B cell (primary cell): ENCODE data around the gene SCGN. TPM values are rescaled to one million over a fixed set of nuclear protein-coding genes. Genes with fewer than 3 reads are reported as not detected.

ENCODE experiments used
- ATAC-seq: fragments of 200-7000 bp; cut with Tn5 transposase; one replicate; pipeline ENCODE4 v1.10.0; 2021; ENCODE audit warnings: low read depth, mild to moderate bottlenecking, moderate number of reproducible peaks, moderate library complexity
- CTCF ChIA-PET: fragments of 350-600 bp; sonication (Branson Sonifier 250); formaldehyde crosslinking; loops from one replicate; lab custom pipeline; 2021; ENCODE audit warnings: antibody characterized with exemption, inconsistent platforms; lab: Charles Lee
- POLR2A ChIA-PET: fragments of 350-600 bp; sonication (Branson Sonifier 250); formaldehyde crosslinking; loops from one replicate; lab custom pipeline; 2021; ENCODE audit warnings: antibody characterized with exemption; lab: Charles Lee
- DNase-seq: peaks from one replicate; pipeline ENCODE4 v3.0.0; 2013
- H2AFZ ChIP-seq: 2 replicates; pipeline ENCODE4 v1.6.1; 2012; ENCODE audit warnings: mild to moderate bottlenecking, low read depth, low read length; ENCODE audit not compliant: insufficient read depth, poor library complexity, severe bottlenecking
- H3K27ac ChIP-seq, 2 donors: 1 replicate in 1 of 2; 2 replicates in 1 of 2; pipeline ENCODE4 v1.5.1; 2012 to 2013; ENCODE audit warnings: low read length in 2 of 2, mild to moderate bottlenecking in 2 of 2, moderate library complexity in 1 of 2
- H3K27me3 ChIP-seq, 4 experiments: fragments of 200-600 bp in 1 of 4; sonication (generic) in 1 of 4; replicated peaks in 1 of 4; 1 replicate in 2 of 4; 2 replicates in 2 of 4; pipeline versions ENCODE4 v1.6.1 to v1.7.0; 2013 to 2016; ENCODE audit warnings: low read length in 3 of 4, mild to moderate bottlenecking in 2 of 4, mixed read lengths in 1 of 4, moderate library complexity in 1 of 4; ENCODE audit not compliant: insufficient read depth in 4 of 4, control insufficient read depth in 3 of 4; ENCODE audit errors: control extremely low read depth in 1 of 4
- H3K36me3 ChIP-seq, 2 experiments: replicated peaks in 1 of 2; 1 replicate in 1 of 2; 2 replicates in 1 of 2; pipeline versions ENCODE4 v1.6.1 to v1.7.1; 2013; ENCODE audit warnings: low read length in 1 of 2; ENCODE audit not compliant: insufficient read depth in 2 of 2, control insufficient read depth in 1 of 2; ENCODE audit errors: control extremely low read depth in 1 of 2, extremely low read depth in 1 of 2
- H3K4me1 ChIP-seq, 2 donors: fragments of 200-600 bp in 1 of 2; sonication (generic) in 1 of 2; 1 replicate in 1 of 2; 2 replicates in 1 of 2; pipeline versions ENCODE4 v1.5.1 to v1.6.1; 2013 to 2017; ENCODE audit warnings: low read length in 2 of 2; ENCODE audit not compliant: control insufficient read depth in 2 of 2, insufficient read depth in 2 of 2
- H3K4me2 ChIP-seq: replicated peaks from 2 replicates; pipeline ENCODE3; 2012; ENCODE audit warnings: mild to moderate bottlenecking, low read depth, low read length; ENCODE audit not compliant: poor library complexity, severe bottlenecking
- H3K4me3 ChIP-seq, 5 experiments: fragments of 200-600 bp in 1 of 5; sonication (generic) in 1 of 5; 1 replicate in 3 of 5; 2 replicates in 2 of 5; pipeline versions ENCODE4 v1.5.1 to v1.7.0; 2011 to 2016; ENCODE audit warnings: low read length in 4 of 5, mild to moderate bottlenecking in 4 of 5, low read depth in 2 of 5, control low read depth in 1 of 5, moderate library complexity in 1 of 5; ENCODE audit not compliant: insufficient read depth in 1 of 5; ENCODE audit errors: control extremely low read depth in 1 of 5, extremely low read depth in 1 of 5
- H3K79me2 ChIP-seq: fragments of 200-600 bp; sonication (generic); one replicate; pipeline ENCODE4 v1.6.0; 2016; ENCODE audit warnings: low read length; ENCODE audit not compliant: control insufficient read depth, insufficient read depth
- H3K9ac ChIP-seq: fragments of 200-600 bp; sonication (generic); 2 replicates; pipeline ENCODE4 v1.6.1; 2017; ENCODE audit warnings: mild to moderate bottlenecking, low read length, moderate library complexity
- H3K9me3 ChIP-seq, 3 donors: one replicate each; pipeline versions ENCODE4 v1.6.1 to v1.7.1; 2013; ENCODE audit warnings: low read length in 2 of 3; ENCODE audit not compliant: control insufficient read depth in 2 of 3, insufficient read depth in 1 of 3; ENCODE audit errors: control extremely low read depth in 1 of 3
- H4K20me1 ChIP-seq: 2 replicates; pipeline ENCODE4 v1.6.0; 2012; ENCODE audit warnings: mild to moderate bottlenecking, low read length; ENCODE audit not compliant: insufficient read depth, control insufficient read depth, poor library complexity, severe bottlenecking
- H3K27ac Mint-ChIP-seq: one replicate; pipeline ENCODE4 v1.8.0; 2021; ENCODE audit warnings: mixed read lengths
- H3K27me3 Mint-ChIP-seq: one replicate; pipeline ENCODE4 v1.8.0; 2021; ENCODE audit warnings: mixed read lengths
- H3K4me1 Mint-ChIP-seq: one replicate; pipeline ENCODE4 v1.8.0; 2021; ENCODE audit warnings: mixed read lengths
- H3K4me3 Mint-ChIP-seq: one replicate; pipeline ENCODE4 v1.8.0; 2021; ENCODE audit warnings: mixed read lengths
- H3K9me3 Mint-ChIP-seq: one replicate; pipeline ENCODE4 v1.8.0; 2022; ENCODE audit warnings: mixed read lengths; ENCODE audit not compliant: insufficient read depth
- EZH2 ChIP-seq: IDR thresholded peaks from 2 replicates; pipeline ENCODE4 v1.6.1; 2012; ENCODE audit warnings: borderline replicate concordance, low read depth, mild to moderate bottlenecking, moderate library complexity, low read length; ENCODE audit not compliant: insufficient read depth, poor library complexity, severe bottlenecking
- WGBS: methylation state at CpG from one replicate; pipeline ENCODE4 v1.1.5; 2013; ENCODE audit warnings: missing lambda C conversion rate; ENCODE audit not compliant: insufficient coverage; 5-methylcytosine and 5-hydroxymethylcytosine counted together
- intact Hi-C: fragments of 100-400 bp; cut with micrococcal nuclease; formaldehyde crosslinking; loops from one replicate; pipeline ENCODE4 v1.10.0; 2022
- polyA plus RNA-seq: library from polyadenylated mRNA; depleted of rRNA; stranded (reverse); fragments of >200 nt; gene quantifications from 2 replicates; pipeline ENCODE4 v1.2.3, GENCODE V29; 2012
- total RNA-seq, 2 donors: library from RNA; stranded (reverse); fragments of 120-200 nt in 1 of 2; gene quantifications; 1 replicate in 1 of 2; 2 replicates in 1 of 2; pipeline versions ENCODE4 v1.2.3 to v1.2.4, GENCODE V29; 2013 to 2022
- TF ChIP-seq, protein P1 (sequence below): fragments of 200-600 bp; IDR thresholded peaks from one replicate; pipeline ENCODE4 v1.8.0; 2022; ENCODE audit warnings: antibody characterized with exemption, mild to moderate bottlenecking

SCGN gene
- total and polyA plus RNA-seq, 2 donors (not counting 1 experiment from before 2014, with no cell fraction given): not detected

DNA sequence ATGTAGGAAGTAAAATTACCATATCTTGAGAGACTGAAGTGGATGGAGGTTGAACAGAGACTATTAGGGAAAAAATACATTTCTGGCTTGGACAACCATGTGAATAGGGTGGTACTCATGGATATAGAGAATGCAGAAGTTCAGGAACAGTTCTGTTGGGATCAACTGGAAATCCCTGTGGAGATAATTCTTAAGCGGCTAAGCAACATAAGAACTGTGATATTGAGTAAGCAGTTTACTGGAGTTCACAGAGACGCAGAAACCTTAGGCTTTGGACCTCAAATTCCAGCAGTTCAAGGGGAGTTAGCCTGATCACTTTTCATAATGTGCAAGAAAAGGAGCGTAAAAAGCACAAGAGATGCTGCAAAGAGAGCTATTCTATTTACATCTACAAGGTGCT is 78.9 kb downstream of the SCGN start:
- no peak overlapping the region for H3K9ac ChIP-seq
- ChIA-PET CTCF (interaction anchor here (2.1 to 3.4 kb wide), 2 partner anchors 11 to 13 kb away, joined by 7 to 15 read pairs; no protein-coding TSS in a partner anchor), POLR2A (no interaction called here)

DNA sequence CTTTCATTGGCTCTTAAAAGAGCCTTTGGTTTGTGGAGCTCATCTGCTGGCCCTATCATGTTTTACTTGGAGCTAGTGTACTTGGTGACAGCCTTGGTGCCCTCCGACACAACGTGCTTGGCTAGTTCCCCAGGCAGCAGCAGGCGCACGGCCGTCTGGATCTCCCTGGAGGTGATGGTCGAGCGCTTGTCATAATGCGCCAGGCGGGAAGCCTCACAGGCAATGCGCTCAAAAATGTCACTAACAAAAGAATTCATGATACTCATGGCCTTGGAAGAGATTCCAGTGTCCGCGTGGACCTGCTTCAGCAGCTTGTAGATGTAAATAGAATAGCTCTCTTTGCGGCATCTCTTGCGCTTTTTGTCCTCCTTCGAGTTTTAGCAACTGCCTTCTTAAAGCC is 79.7 kb downstream of the SCGN start:
- Histone ChIP-seq H3K36me3 (no peaks in the 10 kb centered on the region), H3K79me2 (no peaks in the 10 kb centered on the region), H3K4me1 (no peaks in the 10 kb centered on the region), H3K27me3 (peaks cover 0 to 17% (median 6%) of the 10 kb centered on the region in 4 experiments), H4K20me1 (no peaks in the 10 kb centered on the region), H3K27ac (no peak overlapping the region), H3K9ac (no peak overlapping the region), H3K9me3 (peaks cover 0 to 8% (median 1%) of the 10 kb centered on the region in 3 donors), H2AFZ (no peak overlapping the region), H3K4me2 (no peak overlapping the region), H3K4me3 (no peak overlapping the region)
- DNase-seq (no peak), ATAC-seq (no peak)
- ChIA-PET POLR2A (no interaction called here), CTCF (interaction anchor here (2.1 to 3.4 kb wide), 2 partner anchors 12 to 14 kb away, joined by 7 to 15 read pairs; no protein-coding TSS in a partner anchor)
- Mint-ChIP-seq H3K27ac (no peak overlapping the region), H3K9me3 (peaks cover 8% of the 10 kb centered on the region), H3K27me3 (peaks cover 48% of the 10 kb centered on the region), H3K4me3 (no peak overlapping the region), H3K4me1 (no peaks in the 10 kb centered on the region)
- TF ChIP-seq EZH2: no peak
- TF ChIP-seq, protein P1, sequence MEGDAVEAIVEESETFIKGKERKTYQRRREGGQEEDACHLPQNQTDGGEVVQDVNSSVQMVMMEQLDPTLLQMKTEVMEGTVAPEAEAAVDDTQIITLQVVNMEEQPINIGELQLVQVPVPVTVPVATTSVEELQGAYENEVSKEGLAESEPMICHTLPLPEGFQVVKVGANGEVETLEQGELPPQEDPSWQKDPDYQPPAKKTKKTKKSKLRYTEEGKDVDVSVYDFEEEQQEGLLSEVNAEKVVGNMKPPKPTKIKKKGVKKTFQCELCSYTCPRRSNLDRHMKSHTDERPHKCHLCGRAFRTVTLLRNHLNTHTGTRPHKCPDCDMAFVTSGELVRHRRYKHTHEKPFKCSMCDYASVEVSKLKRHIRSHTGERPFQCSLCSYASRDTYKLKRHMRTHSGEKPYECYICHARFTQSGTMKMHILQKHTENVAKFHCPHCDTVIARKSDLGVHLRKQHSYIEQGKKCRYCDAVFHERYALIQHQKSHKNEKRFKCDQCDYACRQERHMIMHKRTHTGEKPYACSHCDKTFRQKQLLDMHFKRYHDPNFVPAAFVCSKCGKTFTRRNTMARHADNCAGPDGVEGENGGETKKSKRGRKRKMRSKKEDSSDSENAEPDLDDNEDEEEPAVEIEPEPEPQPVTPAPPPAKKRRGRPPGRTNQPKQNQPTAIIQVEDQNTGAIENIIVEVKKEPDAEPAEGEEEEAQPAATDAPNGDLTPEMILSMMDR: no peak
- intact Hi-C loops: no loop called here
- WGBS: 97% methylated on average over 6 of the region's 15 CpGs

More for the DNA sequence above, 78.9 kb downstream of the SCGN start:
- no peak overlapping the region for H3K4me3 Mint-ChIP-seq
- Histone ChIP-seq H4K20me1 (no peaks in the 10 kb centered on the region), H3K79me2 (no peaks in the 10 kb centered on the region), H3K4me1 (no peaks in the 10 kb centered on the region), H3K27ac (no peak overlapping the region), H2AFZ (no peak overlapping the region), H3K4me2 (no peak overlapping the region), H3K9me3 (peaks cover 0 to 16% (median 0%) of the 10 kb centered on the region in 3 donors), H3K4me3 (no peak overlapping the region), H3K36me3 (no peaks in the 10 kb centered on the region), H3K27me3 (peaks cover 0 to 12% (median 6%) of the 10 kb centered on the region in 4 experiments)
- TF ChIP-seq, protein P1: no peak
- TF ChIP-seq EZH2: no peak
- peaks cover 47% of the 10 kb centered on the region for H3K27me3 Mint-ChIP-seq
- ATAC-seq: no peak
- no peak for DNase-seq
- intact Hi-C loops: no loop called here
- no peaks in the 10 kb centered on the region for H3K4me1 Mint-ChIP-seq
- peaks cover 5% of the 10 kb centered on the region for H3K9me3 Mint-ChIP-seq
- H3K27ac Mint-ChIP-seq: no peak overlapping the region
- WGBS: 100% methylated on average over 3 of the region's 3 CpGs
